ENCODE measurements around the gene KDM4C.

- TF ChIP-seq CTCF (IDR thresholded peaks at IDR 0.05) (no peak), POLR2AphosphoS5 (IDR thresholded peaks at IDR 0.05) (no peak), POLR2A (IDR thresholded peaks at IDR 0.05) (no peak), EP300 (IDR thresholded peaks at IDR 0.05; ENCODE audit: low read depth) (no peak)
Observed at GRCh38 chr9:6987381-6987780, 229.6 kb downstream of the KDM4C start.
